GM23248 (cell line): ENCODE results near the gene ERC2. TPM values are rescaled to one million over a fixed set of nuclear protein-coding genes. Genes with fewer than 3 reads are reported as not detected.
A peak's percentile ranks its signal among the peaks of the same experiment; 100 is the strongest.

ENCODE experiments used
- DNase-seq: peaks from one replicate; pipeline ENCODE4 v3.0.0-alpha.2; 2015
- H2AFZ ChIP-seq: fragments of 200-600 bp; sonication (generic); 2 replicates; pipeline ENCODE4 v1.6.1; 2016; ENCODE audit warnings: antibody characterized with exemption
- H3F3A ChIP-seq: fragments of 200-600 bp; sonication (generic); 2 replicates; pipeline ENCODE4 v1.6.1; 2016; ENCODE audit warnings: mild to moderate bottlenecking, antibody characterized with exemption, mixed run types; ENCODE audit not compliant: insufficient read depth
- H3K27ac ChIP-seq: fragments of 200-600 bp; sonication (generic); 2 replicates; pipeline ENCODE4 v1.5.1; 2016; ENCODE audit warnings: mild to moderate bottlenecking
- H3K27me3 ChIP-seq: fragments of 200-600 bp; sonication (generic); replicated peaks from 2 replicates; pipeline ENCODE4 v1.6.1; 2016; ENCODE audit warnings: mild to moderate bottlenecking; ENCODE audit not compliant: insufficient read depth
- H3K36me3 ChIP-seq: fragments of 200-600 bp; sonication (generic); 2 replicates; pipeline ENCODE4 v1.6.1; 2016; ENCODE audit warnings: low read depth, mild to moderate bottlenecking
- H3K4me1 ChIP-seq: fragments of 200-600 bp; sonication (generic); 2 replicates; pipeline ENCODE4 v1.6.1; 2016; ENCODE audit warnings: mild to moderate bottlenecking; ENCODE audit not compliant: insufficient read depth
- H3K4me2 ChIP-seq: fragments of 200-600 bp; sonication (generic); one replicate; pipeline ENCODE4 v1.6.1; 2016; ENCODE audit warnings: mild to moderate bottlenecking; ENCODE audit not compliant: unreplicated experiment
- H3K4me3 ChIP-seq: fragments of 200-600 bp; sonication (generic); 2 replicates; pipeline ENCODE4 v1.5.1; 2016; ENCODE audit warnings: mild to moderate bottlenecking
- H3K79me2 ChIP-seq: fragments of 200-600 bp; sonication (generic); 2 replicates; pipeline ENCODE4 v1.6.1; 2016; ENCODE audit warnings: mild to moderate bottlenecking; ENCODE audit not compliant: insufficient read depth
- H3K9ac ChIP-seq: fragments of 200-600 bp; sonication (generic); 2 replicates; pipeline ENCODE4 v1.6.1; 2016; ENCODE audit warnings: mild to moderate bottlenecking
- H3K9me2 ChIP-seq: fragments of 200-600 bp; sonication (generic); 2 replicates; pipeline ENCODE4 v1.6.1; 2016; ENCODE audit warnings: mixed run types, mild to moderate bottlenecking, moderate library complexity; ENCODE audit not compliant: insufficient read depth
- H3K9me3 ChIP-seq: fragments of 200-600 bp; sonication (generic); one replicate; pipeline ENCODE4 v1.6.1; 2017; ENCODE audit warnings: low read depth
- H4K20me1 ChIP-seq: fragments of 200-600 bp; sonication (generic); 2 replicates; pipeline ENCODE4 v1.6.0; 2016; ENCODE audit not compliant: insufficient read depth
- EZH2 ChIP-seq: fragments of 200-600 bp; sonication (generic); IDR thresholded peaks from 2 replicates; pipeline ENCODE4 v1.6.1; 2018; ENCODE audit warnings: antibody characterized with exemption, mild to moderate bottlenecking; ENCODE audit not compliant: insufficient read depth, poor library complexity, severe bottlenecking
- EZH2phosphoT487 ChIP-seq: fragments of 200-600 bp; sonication (generic); IDR thresholded peaks from 2 replicates; pipeline ENCODE4 v1.6.1; 2018; ENCODE audit warnings: antibody characterized with exemption, moderate library complexity, mild to moderate bottlenecking, low read depth; ENCODE audit not compliant: insufficient read depth
- WGBS, 2 experiments: methylation state at CpG; one replicate each; pipeline ENCODE4 v1.1.6; 2015 to 2017; ENCODE audit warnings: low lambda C conversion rate in 2 of 2, low coverage in 1 of 2; ENCODE audit errors: missing lambda C conversion rate in 2 of 2; 5-methylcytosine and 5-hydroxymethylcytosine counted together
- in situ Hi-C: fragments of 300-500 bp; cut with MboI; formaldehyde crosslinking; loops from 2 replicates; pipeline ENCODE4 v1.15.0; 2020
- polyA plus RNA-seq: library from polyadenylated mRNA; unstranded; fragments of >200 nt; fragmentation: Nextera tagmentation; extraction: Ambion mirVana; gene quantifications from 2 replicates; pipeline ENCODE4 v1.2.1, GENCODE V29; 2016
- total RNA-seq: library from RNA; depleted of rRNA; stranded (reverse); fragments of >200 nt; shearing (Covaris generic); gene quantifications from 2 replicates; pipeline ENCODE4 v1.2.3, GENCODE V29; 2014

Gene ERC2
- total and polyA plus RNA-seq, 2 experiments from 2014 or later: not detected

- Histone ChIP-seq H3K9me2 (no peaks in the 10 kb centered on the region), H2AFZ (no peak overlapping the region), H3K4me1 (no peaks in the 10 kb centered on the region), H3K27me3 (peaks cover 18% of the 10 kb centered on the region), H4K20me1 (no peaks in the 10 kb centered on the region), H3K27ac (no peak overlapping the region), H3K4me3 (no peak overlapping the region), H3K4me2 (no peak overlapping the region), H3K36me3 (no peaks in the 10 kb centered on the region), H3K79me2 (no peaks in the 10 kb centered on the region), H3K9ac (no peak overlapping the region), H3K9me3 (no peaks in the 10 kb centered on the region), H3F3A (no peaks in the 10 kb centered on the region)
- in situ Hi-C loops: no loop called here
- no peak for TF ChIP-seq EZH2phosphoT487
- no peak for TF ChIP-seq EZH2
- WGBS, 2 experiments: 17 to 18% methylated on average over 6 of the region's 6 CpGs
- peak; percentile 60 for DNase-seq
These were observed 919.1 kb downstream of the ERC2 start for GRCh38 chr3:55549177-55549576.

- H3K79me2 ChIP-seq: no peaks in the 10 kb centered on the region
- TF ChIP-seq EZH2phosphoT487: no peak
- TF ChIP-seq EZH2: no peak
- no peaks in the 10 kb centered on the region for H3F3A ChIP-seq
- H3K36me3 ChIP-seq: no peaks in the 10 kb centered on the region
- H3K4me1 ChIP-seq: no peaks in the 10 kb centered on the region
- no peak overlapping the region for H2AFZ ChIP-seq
- no peak overlapping the region for H3K4me2 ChIP-seq
- H3K9me2 ChIP-seq: no peaks in the 10 kb centered on the region
- H4K20me1 ChIP-seq: no peaks in the 10 kb centered on the region
- no peak overlapping the region for H3K9ac ChIP-seq
- WGBS, 2 experiments: 51 to 57% methylated on average over 22 of the region's 22 CpGs
- no peak for DNase-seq
- peaks cover 29% of the 10 kb centered on the region for H3K27me3 ChIP-seq
- H3K4me3 ChIP-seq: no peak overlapping the region
- no peaks in the 10 kb centered on the region for H3K9me3 ChIP-seq
- H3K27ac ChIP-seq: no peak overlapping the region
- in situ Hi-C loops: no loop called here
These were observed 921.2 kb downstream of the ERC2 start for GRCh38 chr3:55546866-55547669.

- WGBS, 2 experiments: 64 to 76% methylated on average over 6 of the region's 6 CpGs
- Histone ChIP-seq H3K9me2 (no peaks in the 10 kb centered on the region), H3K4me1 (no peaks in the 10 kb centered on the region), H3K27me3 (peaks cover 37% of the 10 kb centered on the region), H3K36me3 (no peaks in the 10 kb centered on the region), H3K4me3 (no peak overlapping the region), H3K9ac (no peak overlapping the region), H3F3A (no peaks in the 10 kb centered on the region), H3K27ac (no peak overlapping the region), H4K20me1 (no peaks in the 10 kb centered on the region), H2AFZ (no peak overlapping the region), H3K79me2 (no peaks in the 10 kb centered on the region), H3K9me3 (no peaks in the 10 kb centered on the region), H3K4me2 (no peak overlapping the region)
- TF ChIP-seq EZH2: no peak
- no peak for TF ChIP-seq EZH2phosphoT487
- DNase-seq: no peak
- in situ Hi-C loops: no loop called here
These were observed 922.3 kb downstream of the ERC2 start for GRCh38 chr3:55545995-55546394.

GRCh38 chr3:55544219-55544618, 924.0 kb downstream of the ERC2 start:
- Histone ChIP-seq H3F3A (no peaks in the 10 kb centered on the region), H3K9ac (no peak overlapping the region), H3K27ac (no peak overlapping the region), H3K4me1 (no peaks in the 10 kb centered on the region), H3K79me2 (no peaks in the 10 kb centered on the region), H3K4me3 (no peak overlapping the region), H3K27me3 (peaks cover 49% of the 10 kb centered on the region), H2AFZ (no peak overlapping the region), H3K9me3 (no peaks in the 10 kb centered on the region), H3K9me2 (no peaks in the 10 kb centered on the region), H3K4me2 (no peak overlapping the region), H3K36me3 (no peaks in the 10 kb centered on the region), H4K20me1 (no peaks in the 10 kb centered on the region)
- DNase-seq: no peak
- WGBS, 2 experiments: 30 to 45% methylated on average over 3 of the region's 3 CpGs
- TF ChIP-seq EZH2: no peak
- no peak for TF ChIP-seq EZH2phosphoT487
- in situ Hi-C loops: no loop called here
